ENCODE data around the gene PTPN1.
A peak's percentile ranks its signal among the peaks of the same experiment; 100 is the strongest.

Gene PTPN1

DNA sequence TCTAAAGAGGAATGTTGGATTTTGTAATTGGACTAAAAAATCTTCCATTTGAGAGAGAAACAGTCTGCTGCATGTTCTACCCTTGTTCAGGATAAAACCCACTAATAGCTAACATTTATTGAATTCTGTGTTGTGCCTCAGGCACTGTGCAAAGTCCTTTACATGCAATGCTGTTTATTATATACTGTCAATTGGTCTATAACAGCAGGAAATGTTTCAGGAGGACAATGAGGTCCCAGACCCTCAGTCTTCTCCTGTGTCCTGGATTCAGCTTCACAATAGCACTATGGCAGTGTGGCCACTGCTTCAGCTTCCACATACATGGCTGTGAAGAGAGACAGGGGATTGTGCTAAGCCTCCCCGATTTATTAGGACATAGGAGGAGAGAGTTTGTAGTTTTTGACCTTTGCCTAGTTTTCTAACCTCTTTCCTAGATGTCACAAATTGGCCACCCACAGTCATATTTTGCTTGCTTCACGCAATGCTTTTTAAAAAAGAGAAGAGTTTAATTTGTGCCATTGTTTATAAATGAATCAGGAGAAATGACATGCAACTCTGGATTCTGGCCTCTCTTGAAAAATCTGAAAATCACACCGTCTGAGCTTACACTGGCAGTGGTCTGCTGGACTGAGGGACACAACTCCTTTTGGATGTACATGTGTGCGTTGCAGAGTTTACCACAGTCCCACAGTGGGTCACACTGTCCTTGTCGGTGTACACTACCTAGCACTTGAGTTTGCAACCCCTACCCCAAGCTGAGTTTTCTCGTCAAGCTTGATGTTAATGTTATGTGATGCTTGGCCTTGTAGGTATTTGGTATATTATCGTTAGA lies 11.3 kb downstream of the PTPN1 start:
- H3K36me3 ChIP-seq (ENCODE audit: control insufficient read depth in 2 of 2, insufficient read depth in 1 of 2, low read length in 2 of 2) = peaks cover 0 to 2% of the 10 kb centered on the region in 2 experiments; a peak in 1 of 3 replicates
- CTCF ChIA-PET = interaction anchor here (0.6 kb wide), 1 partner anchor 68 kb away, joined by 7 read pairs; no protein-coding TSS in a partner anchor
- H3K9me3 ChIP-seq (ENCODE audit: control insufficient read depth, insufficient read depth, low read depth, low read length) = no peaks in the 10 kb centered on the region
- H3K4me1 ChIP-seq (ENCODE audit: control insufficient read depth, insufficient read depth, low read length) = peaks cover 14% of the 10 kb centered on the region; the same call in 1 of the 2 replicates
- no peak overlapping the region for H3K27ac ChIP-seq (ENCODE audit: extremely low read depth, low read depth, low read length)
- POLR2A ChIA-PET = interaction anchor here (3.0 kb wide), 1 partner anchor 11 kb away, joined by 12 read pairs; the partner anchor contains the start of gene PTPN1
- TF ChIP-seq, protein P1, sequence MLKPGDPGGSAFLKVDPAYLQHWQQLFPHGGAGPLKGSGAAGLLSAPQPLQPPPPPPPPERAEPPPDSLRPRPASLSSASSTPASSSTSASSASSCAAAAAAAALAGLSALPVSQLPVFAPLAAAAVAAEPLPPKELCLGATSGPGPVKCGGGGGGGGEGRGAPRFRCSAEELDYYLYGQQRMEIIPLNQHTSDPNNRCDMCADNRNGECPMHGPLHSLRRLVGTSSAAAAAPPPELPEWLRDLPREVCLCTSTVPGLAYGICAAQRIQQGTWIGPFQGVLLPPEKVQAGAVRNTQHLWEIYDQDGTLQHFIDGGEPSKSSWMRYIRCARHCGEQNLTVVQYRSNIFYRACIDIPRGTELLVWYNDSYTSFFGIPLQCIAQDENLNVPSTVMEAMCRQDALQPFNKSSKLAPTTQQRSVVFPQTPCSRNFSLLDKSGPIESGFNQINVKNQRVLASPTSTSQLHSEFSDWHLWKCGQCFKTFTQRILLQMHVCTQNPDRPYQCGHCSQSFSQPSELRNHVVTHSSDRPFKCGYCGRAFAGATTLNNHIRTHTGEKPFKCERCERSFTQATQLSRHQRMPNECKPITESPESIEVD (tag by site-specific recombination; IDR thresholded peaks at IDR 0.05) = 0 out of 2 replicates have a peak, but pooled peaks have one; percentile 8
- no peak for TF ChIP-seq ZNF843 (tag by site-specific recombination; IDR thresholded peaks at IDR 0.05)
- H3K4me3 ChIP-seq (ENCODE audit: low read depth, low read length) = no peak overlapping the region

DNA sequence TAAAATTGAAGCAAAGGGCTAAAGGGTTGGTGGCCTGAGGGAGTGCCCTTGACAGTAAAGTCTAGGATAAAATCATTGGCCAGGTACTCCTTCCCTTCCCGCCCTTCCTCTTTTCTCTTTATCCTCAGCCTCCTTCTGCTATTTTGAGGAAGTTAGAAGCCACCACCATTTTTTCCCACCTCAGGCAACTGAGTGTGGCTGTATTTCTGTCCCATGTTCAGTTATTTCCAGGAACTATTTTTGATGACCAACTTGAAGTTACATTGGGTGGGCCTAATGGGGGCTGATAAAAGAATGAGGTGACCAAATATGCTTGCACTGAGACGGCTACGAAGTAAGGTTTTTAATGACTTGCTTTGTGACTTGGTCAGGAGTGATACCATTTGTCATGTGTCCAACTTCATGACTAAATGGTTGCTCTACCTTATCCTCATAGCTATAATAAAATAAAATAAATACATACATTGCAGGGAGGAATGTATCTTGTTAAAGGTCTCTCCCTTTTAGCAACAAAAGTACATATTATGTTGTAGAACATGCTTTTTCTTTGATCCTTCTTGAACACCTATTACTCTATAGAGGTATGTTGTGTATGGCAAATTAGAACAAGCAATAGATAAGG lies 12.0 kb downstream of the PTPN1 start:
- ChIA-PET POLR2A (interaction anchor here (0.7 to 3.0 kb wide), 2 partner anchors 12 to 367 kb away, joined by 3 to 12 read pairs; partner anchors contain the start of gene PTPN1), CTCF (no interaction called here)
- Histone ChIP-seq H3K4me3 (ENCODE audit: low read depth, low read length) (no peak overlapping the region), H3K9me3 (ENCODE audit: control insufficient read depth, insufficient read depth, low read depth, low read length) (no peaks in the 10 kb centered on the region), H3K4me1 (ENCODE audit: control insufficient read depth, insufficient read depth, low read length) (peaks cover 9% of the 10 kb centered on the region; the same call in 1 of the 2 replicates), H3K27ac (ENCODE audit: extremely low read depth, low read depth, low read length) (no peak overlapping the region), H3K36me3 (ENCODE audit: control insufficient read depth in 2 of 2, insufficient read depth in 1 of 2, low read length in 2 of 2) (peaks cover 0 to 2% of the 10 kb centered on the region in 2 experiments; a peak in 1 of 3 replicates)
- TF ChIP-seq ZFP69B (tag by site-specific recombination; IDR thresholded peaks at IDR 0.05) = no peak
- TF ChIP-seq, protein P2, sequence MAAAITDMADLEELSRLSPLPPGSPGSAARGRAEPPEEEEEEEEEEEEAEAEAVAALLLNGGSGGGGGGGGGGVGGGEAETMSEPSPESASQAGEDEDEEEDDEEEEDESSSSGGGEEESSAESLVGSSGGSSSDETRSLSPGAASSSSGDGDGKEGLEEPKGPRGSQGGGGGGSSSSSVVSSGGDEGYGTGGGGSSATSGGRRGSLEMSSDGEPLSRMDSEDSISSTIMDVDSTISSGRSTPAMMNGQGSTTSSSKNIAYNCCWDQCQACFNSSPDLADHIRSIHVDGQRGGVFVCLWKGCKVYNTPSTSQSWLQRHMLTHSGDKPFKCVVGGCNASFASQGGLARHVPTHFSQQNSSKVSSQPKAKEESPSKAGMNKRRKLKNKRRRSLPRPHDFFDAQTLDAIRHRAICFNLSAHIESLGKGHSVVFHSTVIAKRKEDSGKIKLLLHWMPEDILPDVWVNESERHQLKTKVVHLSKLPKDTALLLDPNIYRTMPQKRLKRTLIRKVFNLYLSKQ (tag by site-specific recombination; IDR thresholded peaks at IDR 0.05; ENCODE audit: borderline replicate concordance) = no peak

DNA sequence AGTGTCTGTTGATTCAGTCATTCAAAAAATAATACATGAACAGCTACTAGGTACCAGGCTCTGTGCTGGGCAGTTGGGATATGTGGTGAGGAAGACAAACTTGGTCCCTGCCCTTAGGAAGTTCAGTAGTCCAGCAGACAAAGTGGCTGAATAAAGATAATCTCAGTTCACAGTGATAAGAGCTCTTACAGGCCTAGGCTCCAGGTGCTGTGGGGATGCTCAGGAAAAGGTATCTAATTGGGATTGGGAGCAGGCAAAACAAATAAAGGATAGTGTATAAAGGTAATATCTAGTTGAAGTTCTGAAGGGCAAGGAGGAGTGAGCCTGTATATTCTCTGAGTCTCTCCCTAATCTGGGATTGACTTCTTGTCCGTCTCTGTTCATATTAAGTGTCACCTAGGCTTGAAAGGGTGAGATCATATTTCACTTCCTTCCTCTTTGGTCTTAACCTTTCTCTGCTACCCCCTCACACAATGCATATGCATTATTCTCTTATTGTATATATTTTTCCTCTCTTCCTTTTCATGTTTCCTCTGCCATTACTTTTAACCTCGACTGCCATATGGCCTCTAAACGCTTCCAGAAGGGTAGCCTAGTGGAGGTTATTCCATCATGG lies 13.5 kb downstream of the PTPN1 start:
- H3K36me3 ChIP-seq (ENCODE audit: control insufficient read depth in 2 of 2, insufficient read depth in 1 of 2, low read length in 2 of 2) = peaks cover 0 to 2% of the 10 kb centered on the region in 2 experiments; a peak in 1 of 3 replicates
- ChIA-PET POLR2A (interaction anchor here (3.0 kb wide), 1 partner anchor 13 kb away, joined by 12 read pairs; the partner anchor contains the start of gene PTPN1), CTCF (interaction anchor here (1.2 to 1.6 kb wide), 3 partner anchors 52 to 112 kb away, joined by 5 to 6 read pairs (median 5); no protein-coding TSS in a partner anchor)
- no peak overlapping the region for H3K27ac ChIP-seq (ENCODE audit: extremely low read depth, low read depth, low read length)
- TF ChIP-seq ZBTB17 (tag by site-specific recombination; IDR thresholded peaks at IDR 0.05) (peak; percentile 60), TRIM28 (IDR thresholded peaks at IDR 0.05; ENCODE audit: borderline replicate concordance, low read length) (no peak), PRDM1 (tag by site-specific recombination; IDR thresholded peaks at IDR 0.05) (0 out of 2 replicates have a peak, but pooled peaks have one; percentile 24)
- H3K4me3 ChIP-seq (ENCODE audit: low read depth, low read length) = no peak overlapping the region
- H3K9me3 ChIP-seq (ENCODE audit: control insufficient read depth, insufficient read depth, low read depth, low read length) = no peaks in the 10 kb centered on the region
- no peaks in the 10 kb centered on the region for H3K4me1 ChIP-seq (ENCODE audit: control insufficient read depth, insufficient read depth, low read length)

DNA sequence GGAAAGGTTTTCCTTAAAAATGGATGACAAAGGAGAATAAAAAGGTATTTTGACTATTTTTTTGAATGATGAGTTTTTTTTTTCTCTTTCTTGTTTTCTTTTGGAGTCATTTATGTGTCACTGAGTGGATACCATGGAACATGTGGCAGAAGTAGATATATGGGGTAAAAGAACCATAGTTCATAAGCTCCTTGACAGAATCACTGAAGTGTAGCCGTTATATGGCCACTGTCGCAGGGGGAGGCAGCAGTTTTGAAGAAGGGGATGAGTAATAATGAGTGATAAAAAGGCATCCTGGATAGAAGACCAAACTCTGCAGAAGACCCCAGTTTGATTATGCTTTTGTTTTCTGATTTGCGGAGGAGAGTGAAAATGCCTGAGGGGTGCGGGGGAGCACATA lies 15.5 kb downstream of the PTPN1 start:
- H3K4me3 ChIP-seq (ENCODE audit: low read depth, low read length) = no peak overlapping the region
- no peaks in the 10 kb centered on the region for H3K4me1 ChIP-seq (ENCODE audit: control insufficient read depth, insufficient read depth, low read length)
- CTCF ChIA-PET = no interaction called here
- H3K36me3 ChIP-seq (ENCODE audit: control insufficient read depth in 2 of 2, insufficient read depth in 1 of 2, low read length in 2 of 2) = no peaks in the 10 kb centered on the region
- POLR2A ChIA-PET = no interaction called here
- no peak overlapping the region for H3K27ac ChIP-seq (ENCODE audit: extremely low read depth, low read depth, low read length)
- TF ChIP-seq SCRT2 (tag by site-specific recombination; IDR thresholded peaks at IDR 0.05) = no peak
- TF ChIP-seq, protein P3, sequence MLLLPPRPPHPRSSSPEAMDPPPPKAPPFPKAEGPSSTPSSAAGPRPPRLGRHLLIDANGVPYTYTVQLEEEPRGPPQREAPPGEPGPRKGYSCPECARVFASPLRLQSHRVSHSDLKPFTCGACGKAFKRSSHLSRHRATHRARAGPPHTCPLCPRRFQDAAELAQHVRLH (tag by site-specific recombination; IDR thresholded peaks at IDR 0.05) = no peak
- no peak for TF ChIP-seq YY2 (tag by site-specific recombination; IDR thresholded peaks at IDR 0.05)
- no peak for TF ChIP-seq ZBTB20 (tag by site-specific recombination; IDR thresholded peaks at IDR 0.05)
- no peak for TF ChIP-seq ZNF48 (tag by site-specific recombination; IDR thresholded peaks at IDR 0.05)
- no peak for TF ChIP-seq ZNF366 (tag by site-specific recombination; conservative IDR thresholded peaks at IDR 0.05)
- TF ChIP-seq, protein P4, sequence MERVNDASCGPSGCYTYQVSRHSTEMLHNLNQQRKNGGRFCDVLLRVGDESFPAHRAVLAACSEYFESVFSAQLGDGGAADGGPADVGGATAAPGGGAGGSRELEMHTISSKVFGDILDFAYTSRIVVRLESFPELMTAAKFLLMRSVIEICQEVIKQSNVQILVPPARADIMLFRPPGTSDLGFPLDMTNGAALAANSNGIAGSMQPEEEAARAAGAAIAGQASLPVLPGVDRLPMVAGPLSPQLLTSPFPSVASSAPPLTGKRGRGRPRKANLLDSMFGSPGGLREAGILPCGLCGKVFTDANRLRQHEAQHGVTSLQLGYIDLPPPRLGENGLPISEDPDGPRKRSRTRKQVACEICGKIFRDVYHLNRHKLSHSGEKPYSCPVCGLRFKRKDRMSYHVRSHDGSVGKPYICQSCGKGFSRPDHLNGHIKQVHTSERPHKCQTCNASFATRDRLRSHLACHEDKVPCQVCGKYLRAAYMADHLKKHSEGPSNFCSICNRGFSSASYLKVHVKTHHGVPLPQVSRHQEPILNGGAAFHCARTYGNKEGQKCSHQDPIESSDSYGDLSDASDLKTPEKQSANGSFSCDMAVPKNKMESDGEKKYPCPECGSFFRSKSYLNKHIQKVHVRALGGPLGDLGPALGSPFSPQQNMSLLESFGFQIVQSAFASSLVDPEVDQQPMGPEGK (tag by site-specific recombination; IDR thresholded peaks at IDR 0.05) = no peak
- no peak for TF ChIP-seq ZNF768 (tag by site-specific recombination; IDR thresholded peaks at IDR 0.05)
- TF ChIP-seq ZNF433 (tag by site-specific recombination; IDR thresholded peaks at IDR 0.05; ENCODE audit: low read depth) = no peak
- TF ChIP-seq ZFP41 (tag by site-specific recombination; IDR thresholded peaks at IDR 0.05; ENCODE audit: borderline replicate concordance) = no peak
- no peak for TF ChIP-seq ZNF404 (tag by site-specific recombination; IDR thresholded peaks at IDR 0.05)
- TF ChIP-seq HOXA7 (CRISPR knock-in tag; IDR thresholded peaks at IDR 0.05; ENCODE audit: borderline replicate concordance) = no peak
- no peak for TF ChIP-seq ZNF302 (tag by site-specific recombination; IDR thresholded peaks at IDR 0.05; ENCODE audit: low read depth)
- H3K9me3 ChIP-seq (ENCODE audit: control insufficient read depth, insufficient read depth, low read depth, low read length) = no peaks in the 10 kb centered on the region
